HG03095 (cell line): ENCODE data around the gene TOX2.

Source experiments
- ATAC-seq: cut with Tn5 transposase; IDR thresholded peaks from one replicate; pipeline ENCODE4 v1.9.1; 2021; ENCODE audit warnings: moderate library complexity; ENCODE audit not compliant: unreplicated experiment

The TOX2 gene

DNA sequence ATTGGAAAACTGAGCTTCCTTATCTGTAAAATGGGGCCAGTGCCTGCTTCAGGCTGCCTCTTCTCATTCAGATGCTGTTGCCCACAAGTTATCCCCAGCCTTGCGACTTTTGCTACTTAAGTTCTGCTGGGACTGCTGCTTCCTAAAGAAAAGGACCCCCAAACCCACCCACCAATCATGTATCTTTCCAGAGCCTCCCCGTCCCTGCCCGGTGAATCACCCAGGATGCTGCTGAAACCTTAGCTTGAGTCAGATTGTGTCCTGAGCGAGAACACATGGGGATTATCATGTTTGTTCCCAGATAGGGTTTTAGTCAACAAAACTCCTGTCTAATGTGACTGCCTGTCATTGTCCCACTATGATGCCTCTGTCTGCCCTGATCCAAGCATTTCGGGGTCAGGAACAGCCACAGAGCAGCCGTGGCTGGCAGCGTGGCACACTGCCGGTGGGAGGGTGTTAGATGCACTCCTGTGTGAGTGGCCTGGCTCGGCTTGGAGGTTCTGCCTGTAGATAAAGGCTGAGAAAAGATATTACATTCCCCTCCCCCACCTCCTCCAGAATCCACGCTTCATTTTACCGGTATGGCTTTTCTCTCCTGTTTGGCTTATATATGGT is 79.9 kb downstream of the TOX2 start:
- ATAC-seq: no peak

DNA sequence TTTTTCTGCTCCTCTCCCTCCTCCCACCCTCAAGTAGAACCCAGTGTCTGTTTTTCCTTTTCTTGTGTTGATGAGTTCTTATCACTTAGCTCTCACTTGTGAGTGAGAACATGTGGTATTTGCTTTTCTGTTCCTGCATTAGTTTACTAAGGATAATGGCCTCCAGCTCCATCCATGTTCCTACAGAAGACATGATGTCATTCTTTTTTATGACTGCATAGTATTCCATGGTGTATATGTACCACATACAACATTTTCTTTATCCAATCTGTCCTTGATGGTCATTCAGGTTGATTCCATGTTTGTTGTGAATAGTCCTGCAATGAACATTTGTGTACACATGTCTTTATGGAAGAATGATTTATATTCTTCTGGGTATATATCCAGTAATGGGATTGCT is 81.0 kb downstream of the TOX2 start:
- ATAC-seq: no peak

GRCh38 chr20:43996240-43996930 is 81.7 kb downstream of the TOX2 start:
- ATAC-seq: no peak

DNA sequence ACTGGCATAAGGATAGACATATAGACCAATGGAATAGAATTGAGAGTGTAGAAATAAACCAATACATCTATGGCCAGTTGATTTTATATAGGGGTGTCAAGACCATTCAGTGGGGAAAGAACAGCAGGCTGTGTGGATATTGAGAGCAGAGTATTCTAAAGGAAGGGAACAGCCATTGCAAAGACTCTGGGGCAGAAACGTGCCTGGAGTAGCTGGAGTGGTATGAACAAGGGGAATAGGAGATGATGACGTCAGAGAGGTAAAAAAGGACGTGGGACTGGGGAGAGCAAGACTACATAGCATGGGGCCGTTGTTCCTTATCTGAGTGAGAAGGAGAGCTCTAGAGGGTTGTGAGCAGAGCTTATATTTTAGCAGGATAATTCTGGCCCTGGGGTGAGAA is 85.2 kb downstream of the TOX2 start:
- no peak for ATAC-seq

DNA sequence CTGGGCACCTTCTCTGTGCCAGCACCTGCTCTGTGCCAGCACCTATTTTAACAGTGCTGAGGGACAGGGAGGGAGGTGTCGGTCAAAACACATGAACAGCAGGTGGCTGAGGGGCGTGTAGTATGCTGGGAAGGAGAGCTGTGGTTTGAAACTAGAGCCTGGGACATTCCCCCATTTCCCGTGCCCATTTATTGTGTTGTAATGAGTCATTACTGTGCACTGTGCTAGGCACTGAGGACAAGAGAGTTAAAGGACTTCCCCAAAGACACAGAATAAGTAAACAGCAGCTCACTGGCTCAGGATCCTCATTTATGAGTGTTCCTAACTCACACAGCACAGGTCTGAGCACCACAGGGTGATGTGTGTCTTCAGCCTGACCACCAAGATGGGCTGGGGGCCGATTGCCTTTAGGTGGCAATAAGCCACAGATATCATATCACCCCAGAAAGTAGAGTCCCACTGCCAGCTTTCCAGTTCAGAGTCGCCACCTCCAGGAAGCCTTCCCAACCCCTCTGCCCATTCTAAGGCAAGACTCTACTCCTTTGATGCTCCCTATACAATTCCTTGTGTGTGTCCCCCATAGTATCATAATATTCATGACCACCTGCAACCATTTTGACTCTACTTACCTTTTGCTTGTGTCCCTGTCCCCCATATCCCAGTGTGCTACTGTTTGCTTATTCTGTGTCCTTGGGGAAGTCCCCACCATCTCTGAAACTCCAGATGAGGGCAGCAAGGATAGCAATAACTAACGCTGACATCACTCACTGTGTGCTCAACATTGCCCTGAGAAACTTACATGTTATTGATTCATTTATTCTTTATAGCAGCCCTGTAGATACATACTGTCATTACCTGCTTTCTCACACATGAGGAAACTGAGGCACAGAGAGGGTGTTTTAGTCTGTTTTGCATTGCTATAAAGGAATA is 87.3 kb downstream of the TOX2 start:
- ATAC-seq: peak; percentile 62

- ATAC-seq: no peak
These were observed 88.2 kb downstream of the TOX2 start for GRCh38 chr20:44002861-44003260.

- ATAC-seq: no peak
These were observed 89.0 kb downstream of the TOX2 start for GRCh38 chr20:44003609-44004008.

DNA sequence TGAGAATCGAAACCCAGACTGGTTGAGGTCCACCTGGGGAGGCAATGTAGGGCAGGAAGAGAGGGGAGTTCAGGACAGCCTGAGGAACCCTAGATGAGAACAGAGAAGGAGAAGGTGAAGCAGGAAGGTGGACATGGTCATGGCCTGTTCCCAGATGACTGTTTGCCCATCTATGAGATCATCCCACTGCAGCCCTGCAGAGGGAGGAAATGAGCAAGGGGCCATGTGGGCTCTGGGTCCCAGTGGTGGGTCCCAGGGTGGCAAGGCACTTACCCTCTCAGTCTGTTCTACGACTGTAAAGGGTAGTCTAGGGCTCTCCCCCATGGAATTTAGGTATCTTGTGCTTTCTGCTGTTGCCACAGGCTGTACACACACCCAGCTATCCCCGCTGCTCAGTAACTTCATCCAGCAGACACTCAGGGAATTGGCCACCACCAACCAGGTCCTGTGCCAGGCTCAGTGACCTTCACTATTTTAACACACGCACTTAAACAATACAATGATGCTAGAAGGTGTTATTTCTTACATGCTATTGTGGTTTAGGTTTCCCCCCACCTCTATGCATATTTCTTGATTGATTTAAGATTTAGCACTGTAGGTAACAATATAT is 89.8 kb downstream of the TOX2 start:
- ATAC-seq: no peak

GRCh38 chr20:44005661-44006060 is 91.0 kb downstream of the TOX2 start:
- no peak for ATAC-seq

DNA sequence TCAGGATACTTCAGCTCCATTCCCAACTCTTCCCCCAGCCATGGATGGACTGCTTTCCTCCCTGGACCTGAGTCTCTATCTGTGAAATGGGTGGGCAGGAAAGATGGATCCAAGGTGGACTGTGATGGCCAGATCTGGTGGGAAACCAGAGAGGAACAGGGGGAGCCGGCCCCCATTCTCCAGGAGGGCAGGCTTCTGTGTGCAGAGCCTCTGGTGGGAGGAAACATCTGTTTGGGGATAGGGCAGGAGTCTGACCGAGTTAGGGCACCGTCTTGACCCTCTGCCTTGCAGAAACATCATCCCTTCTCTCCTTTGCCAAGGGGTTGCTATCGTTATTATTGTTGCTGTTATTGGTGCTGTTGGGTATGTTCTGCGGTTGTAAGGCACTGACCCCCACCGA is 91.5 kb downstream of the TOX2 start:
- ATAC-seq: no peak

- ATAC-seq: no peak
These were observed 91.9 kb downstream of the TOX2 start for GRCh38 chr20:44006578-44006977.

GRCh38 chr20:44008806-44009678 is 94.4 kb downstream of the TOX2 start:
- ATAC-seq: no peak

DNA sequence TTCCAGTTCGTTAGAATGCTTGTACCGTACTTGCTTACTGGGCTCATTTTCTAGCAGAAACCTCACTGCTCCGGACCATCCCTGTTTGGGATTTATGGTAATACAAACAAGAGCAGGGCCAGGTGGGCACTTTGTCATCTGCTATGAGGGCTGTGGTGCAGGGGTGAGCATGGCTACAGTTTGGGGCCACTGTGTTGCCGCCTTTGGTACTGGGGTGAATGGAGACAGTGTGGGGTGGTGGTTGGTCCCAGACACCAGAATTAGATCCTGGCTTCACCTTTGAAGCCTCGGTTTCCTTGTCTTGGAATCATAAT is 95.0 kb downstream of the TOX2 start:
- no peak for ATAC-seq

GRCh38 chr20:44010162-44010704 is 95.6 kb downstream of the TOX2 start:
- ATAC-seq: no peak

DNA sequence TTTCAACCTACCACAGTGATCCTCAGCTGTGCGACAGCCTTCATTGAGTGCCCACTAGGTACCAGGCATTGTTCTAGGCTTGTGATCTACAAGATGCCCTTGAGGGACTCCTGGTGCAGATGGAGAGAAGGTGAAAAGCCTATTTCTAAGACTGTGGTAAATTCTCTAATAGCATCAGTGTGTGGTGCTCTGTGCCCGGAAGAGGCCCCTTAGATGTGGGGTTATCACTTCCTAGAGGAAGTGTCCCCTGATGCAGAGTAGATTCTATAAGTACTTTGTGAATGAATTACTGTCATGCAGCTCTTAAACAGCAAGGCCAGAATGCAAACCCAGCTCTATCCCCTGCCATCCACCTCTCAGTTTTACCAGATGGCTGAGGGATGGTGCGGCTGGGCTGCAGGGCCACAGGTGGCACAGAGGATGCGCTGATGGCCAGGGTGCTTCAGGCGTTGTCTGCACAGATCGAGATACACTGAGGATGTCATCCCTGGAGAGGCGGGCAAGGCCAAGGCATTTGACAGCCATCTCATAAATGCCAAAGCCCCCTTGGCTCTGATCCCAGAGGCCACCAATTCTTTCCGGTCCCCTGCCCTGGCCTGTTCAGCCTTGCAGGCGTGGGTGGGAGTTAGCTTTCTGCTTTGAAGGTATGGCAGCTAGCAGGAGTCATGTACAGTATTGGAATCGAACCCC is 96.7 kb downstream of the TOX2 start:
- ATAC-seq: no peak

- no peak for ATAC-seq
These were observed 98.0 kb downstream of the TOX2 start for GRCh38 chr20:44012466-44013226.

DNA sequence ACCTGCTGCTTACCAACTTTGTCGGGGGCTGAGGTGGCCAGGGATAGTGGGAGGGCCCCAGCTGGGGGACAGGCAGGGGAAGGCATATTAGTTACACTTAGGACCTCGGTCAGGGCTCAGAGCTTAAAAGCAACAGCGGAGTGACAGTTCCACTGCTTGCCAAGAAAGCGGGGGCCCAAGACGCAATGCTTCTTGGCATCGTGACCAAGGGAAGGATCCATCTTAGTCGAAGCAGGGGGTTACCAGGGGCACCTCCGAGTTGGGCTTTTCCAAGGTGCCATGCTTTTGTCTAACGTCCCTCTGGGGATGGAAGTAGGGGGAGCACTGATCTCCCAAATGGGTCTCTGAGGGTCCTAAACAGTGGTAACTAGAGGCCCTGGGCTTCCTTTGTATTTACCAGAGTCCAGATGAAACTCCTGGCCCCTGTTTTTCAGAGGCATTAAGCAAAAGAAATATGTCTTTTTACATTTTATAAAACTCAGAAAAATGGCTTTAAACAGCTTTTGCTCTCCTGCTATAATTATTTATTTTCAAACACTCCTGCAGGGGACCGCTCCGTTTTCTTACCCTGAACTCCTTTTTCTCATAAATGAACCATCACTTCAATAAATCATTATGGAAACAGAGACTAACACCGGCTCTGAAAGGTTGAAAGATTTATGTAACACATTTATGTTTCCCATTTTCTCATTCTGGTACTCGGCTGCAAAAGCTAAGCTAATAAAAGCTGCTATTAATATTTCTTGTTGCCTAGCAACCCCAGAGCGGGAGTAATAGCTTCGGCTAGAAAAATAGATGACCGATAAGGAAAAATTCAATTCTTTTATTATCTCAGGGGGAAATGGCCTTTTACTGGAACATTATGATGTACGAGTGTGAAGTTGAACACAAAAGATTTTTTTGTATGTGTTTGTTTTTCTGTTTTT is 100.4 kb downstream of the TOX2 start:
- ATAC-seq: no peak

DNA sequence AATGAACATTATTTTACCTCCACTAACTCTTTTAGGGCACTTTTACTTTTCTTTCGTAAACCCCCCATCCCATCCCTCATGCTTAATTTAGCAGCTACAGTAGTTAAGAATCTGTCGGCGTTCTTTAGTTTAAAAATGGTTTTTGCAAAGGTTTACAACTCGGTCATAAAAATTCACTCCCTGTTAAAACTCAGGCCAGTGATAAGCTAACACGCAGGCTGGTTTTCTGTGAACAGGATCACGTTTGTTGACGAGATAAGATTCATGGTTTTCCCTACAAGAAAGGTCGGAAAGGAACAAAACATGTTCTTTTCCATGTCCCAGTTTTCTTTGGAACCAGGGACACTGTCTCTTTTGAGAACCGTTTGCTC is 101.1 kb downstream of the TOX2 start:
- no peak for ATAC-seq
